GM19397 (cell line): ENCODE measurements around the gene MAPK9.

Source experiments
- ATAC-seq: cut with Tn5 transposase; IDR thresholded peaks from one replicate; pipeline ENCODE4 v1.9.1; 2021; ENCODE audit warnings: mild to moderate bottlenecking, moderate library complexity; ENCODE audit not compliant: unreplicated experiment

The MAPK9 gene

DNA sequence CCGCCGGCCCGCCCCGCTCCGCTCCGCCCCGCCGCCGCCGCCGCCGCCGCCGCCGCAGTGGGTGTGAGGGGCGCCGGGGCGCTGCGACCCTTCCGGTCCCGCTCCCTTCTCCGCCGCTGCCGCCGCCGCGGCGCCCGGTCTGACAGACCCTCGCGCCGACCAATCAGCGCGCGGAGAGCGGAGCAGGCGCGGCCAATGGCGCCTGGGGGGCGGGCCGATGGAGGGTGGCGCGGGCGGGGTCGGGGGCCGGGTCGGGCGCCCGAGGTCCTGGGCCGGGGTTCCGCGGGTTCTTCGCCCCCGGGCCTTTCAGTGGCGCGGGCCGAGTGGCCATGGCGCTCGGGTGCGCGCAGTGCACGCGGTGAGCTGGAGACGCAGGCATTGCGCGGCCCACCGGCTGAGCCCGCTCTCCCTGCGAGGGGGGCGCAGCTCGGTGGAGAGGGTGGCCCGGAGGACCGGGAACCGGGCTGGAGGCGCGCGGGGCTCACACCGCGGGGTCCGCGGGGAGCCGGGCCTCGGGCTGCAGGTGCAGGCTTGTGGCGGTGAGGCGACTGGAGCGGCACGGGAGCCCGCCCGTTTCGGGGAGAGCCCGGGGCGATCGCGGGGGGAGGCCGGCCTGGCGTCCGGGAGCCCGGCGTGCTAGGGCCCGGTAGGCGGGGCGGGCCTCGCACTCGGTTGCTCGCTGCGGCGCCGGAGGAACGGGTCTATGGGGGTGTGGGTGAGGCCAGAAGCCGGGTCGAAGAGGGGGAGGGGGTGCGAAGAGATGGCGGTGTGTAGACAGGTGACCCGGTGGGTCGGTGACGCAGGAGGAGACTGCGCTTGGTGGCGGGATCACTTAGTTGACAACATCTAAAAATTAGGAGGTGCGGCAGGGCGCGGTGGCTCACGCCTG lies at the start of gene MAPK9:
Gene MAPK9 (minus strand): TSS at position 141 of the 889 bp plus-strand sequence. CDS start 11,522 bp downstream, outside the sequence.
- ATAC-seq, result peak; percentile 87

DNA sequence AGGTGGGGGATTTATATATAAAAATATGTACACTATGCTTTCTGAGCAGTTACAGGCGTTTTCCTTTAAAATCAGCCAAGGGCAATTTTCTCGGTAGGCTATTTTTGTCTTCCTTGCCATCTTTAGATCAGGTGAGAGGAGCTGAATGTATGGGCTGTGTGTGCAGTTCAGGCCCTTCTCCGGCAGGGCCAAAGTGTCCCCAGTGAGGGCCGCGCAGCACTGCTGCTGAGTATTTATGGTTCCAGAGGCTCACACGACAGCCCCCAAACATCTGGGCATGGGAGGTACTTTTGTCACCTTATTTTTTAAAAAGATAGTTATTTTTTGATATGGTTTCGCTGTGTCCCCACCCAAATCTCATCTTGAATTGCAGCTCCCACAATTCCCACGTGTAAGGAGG lies 49.7 kb upstream of the MAPK9 start:
- no peak for ATAC-seq

DNA sequence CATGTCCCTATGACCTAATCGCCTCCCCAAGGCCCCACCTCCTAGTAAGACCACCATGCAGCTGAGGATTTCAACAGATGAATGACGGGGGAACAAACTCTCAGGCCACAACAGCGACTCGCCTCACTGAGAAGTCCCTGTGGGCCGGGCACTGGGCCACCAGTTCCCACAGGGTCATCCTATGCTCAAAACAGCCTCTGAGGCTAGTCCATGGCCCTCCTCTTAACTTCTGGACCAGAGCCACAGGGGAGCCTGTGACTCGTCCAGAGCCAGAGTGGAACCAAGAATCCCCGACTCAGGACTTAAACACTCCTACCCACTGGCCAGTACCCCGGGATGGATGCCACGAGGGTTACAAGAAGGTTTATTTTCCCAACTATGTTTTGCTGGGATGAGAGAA lies 49.0 kb upstream of the MAPK9 start:
- no peak for ATAC-seq

DNA sequence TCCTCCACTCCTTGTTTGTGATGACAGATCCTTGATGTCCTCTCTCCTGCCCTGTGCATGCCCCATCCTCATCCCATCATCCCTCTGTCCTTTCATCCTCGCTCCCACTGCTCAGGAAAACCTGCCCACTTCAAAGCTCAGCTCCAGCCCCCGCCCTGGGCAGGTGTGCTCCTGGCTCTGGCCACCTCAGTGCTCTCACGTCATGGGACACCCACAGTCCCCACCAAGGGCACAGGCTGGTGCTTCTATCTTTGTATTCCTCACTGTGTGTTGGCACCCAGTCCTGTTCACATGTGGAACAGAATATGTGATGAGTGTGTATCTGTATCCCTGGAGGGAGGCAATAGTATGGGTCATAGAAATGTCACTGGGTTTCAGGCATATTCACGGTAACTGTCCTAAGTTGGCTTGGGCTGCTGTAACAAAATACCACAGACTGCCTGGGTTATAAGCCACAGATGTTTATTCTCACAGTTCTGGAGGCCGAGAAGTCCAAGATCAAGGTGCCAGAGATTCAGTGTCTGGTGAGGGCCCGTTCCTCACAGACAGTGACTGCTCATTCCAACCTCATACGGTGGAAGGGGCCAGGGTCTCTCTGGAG lies 47.8 kb upstream of the MAPK9 start:
- no peak for ATAC-seq

DNA sequence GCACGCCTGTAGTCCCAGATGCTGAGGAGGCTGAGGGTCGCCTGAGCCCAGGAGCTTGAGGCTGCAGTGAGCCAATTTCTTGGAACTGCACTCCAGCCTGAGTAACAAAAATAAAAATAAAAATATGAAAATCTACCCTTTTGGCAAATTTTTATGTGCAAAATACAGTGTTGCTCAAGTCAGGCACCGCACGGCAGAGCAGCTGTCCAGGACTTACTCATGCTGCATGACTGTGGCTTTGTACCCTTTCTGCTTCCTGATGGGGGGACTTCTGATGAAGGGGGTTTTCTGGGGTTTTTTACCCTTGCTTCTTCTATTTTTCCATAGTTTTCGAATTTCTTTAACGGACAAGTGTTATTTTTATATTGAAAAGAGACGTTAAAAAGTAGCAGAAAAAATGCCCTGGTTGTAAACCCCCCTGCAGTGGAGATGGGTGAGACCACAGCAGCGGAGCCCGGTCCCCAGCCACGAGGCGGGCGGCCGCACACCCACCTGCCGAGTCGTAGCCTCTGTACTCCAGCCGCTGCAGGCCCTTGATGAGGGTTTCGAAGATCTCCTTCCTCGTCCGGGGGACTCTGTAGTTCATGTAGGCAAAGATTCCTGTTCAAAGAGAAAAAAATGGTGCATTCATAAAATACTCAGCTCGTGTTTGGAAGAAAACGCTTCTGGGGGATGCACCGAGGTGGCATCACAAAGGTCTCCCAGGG lies 46.3 kb upstream of the MAPK9 start:
- ATAC-seq, result no peak

DNA sequence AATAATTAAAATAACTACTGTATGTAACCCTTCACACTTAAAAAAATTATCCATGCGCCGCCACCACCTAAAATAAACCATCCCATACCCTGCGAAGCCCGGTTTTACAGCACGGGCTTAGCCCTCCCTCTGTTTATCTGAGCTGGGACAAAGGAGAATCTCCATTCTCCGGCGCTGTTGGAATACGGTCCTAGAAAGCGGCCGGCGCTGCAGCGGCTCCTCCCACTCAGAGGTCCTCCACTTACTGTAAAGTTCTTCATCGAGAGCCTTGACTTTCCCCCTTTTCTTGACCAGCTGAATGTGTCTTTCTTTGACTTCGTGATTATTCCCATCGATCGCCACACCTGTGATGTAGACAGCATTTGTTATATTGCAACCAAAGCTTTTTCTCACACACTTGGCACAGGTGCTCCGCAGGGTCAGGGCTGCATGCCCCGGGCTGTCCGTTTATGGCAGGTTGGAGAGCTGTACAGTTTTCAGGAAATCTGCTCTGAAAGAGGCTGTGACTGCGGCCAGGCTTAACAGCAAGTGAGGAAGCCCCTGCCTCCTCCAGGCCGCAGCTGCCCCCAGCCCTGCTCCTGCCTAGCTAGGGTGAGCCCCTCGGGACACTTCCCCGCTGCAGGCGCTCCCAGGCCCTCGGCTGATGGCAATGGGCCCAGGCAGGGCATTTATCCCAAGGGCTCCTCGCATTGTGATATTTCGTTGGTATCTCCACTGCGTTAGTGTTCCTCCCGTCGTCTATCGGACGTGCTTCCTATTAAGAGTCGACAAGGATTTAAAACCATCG lies 44.5 kb upstream of the MAPK9 start:
- no peak for ATAC-seq

DNA sequence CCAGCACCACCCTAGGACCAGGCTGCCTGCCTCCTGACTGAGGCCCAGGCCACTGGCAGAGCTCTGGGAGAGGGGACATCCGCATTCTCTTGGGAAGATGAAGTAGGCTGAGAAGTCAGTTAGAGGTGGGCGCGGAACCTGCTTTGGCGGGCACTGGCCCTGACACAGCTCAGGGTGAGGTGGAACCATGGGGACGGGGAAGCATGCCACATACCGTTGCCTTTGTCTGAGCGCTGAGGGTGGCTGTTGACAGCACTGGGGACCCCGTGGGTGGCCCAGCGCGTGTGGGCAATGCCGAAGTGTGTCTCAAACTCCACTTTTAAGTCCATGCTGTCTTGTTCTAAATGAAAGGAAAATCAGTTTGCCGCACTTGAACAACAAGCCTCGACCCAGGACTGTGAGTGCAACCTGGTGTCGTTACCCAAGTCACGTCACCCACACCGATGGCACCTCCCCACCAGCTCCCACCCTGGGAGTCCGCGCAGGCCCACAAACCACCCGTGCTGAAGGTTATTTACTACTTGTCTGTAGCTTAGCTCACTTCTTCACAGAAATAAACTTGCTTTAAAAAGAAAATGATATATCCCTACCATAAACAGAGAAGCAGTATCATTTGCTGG lies 43.8 kb upstream of the MAPK9 start:
- no peak for ATAC-seq

DNA sequence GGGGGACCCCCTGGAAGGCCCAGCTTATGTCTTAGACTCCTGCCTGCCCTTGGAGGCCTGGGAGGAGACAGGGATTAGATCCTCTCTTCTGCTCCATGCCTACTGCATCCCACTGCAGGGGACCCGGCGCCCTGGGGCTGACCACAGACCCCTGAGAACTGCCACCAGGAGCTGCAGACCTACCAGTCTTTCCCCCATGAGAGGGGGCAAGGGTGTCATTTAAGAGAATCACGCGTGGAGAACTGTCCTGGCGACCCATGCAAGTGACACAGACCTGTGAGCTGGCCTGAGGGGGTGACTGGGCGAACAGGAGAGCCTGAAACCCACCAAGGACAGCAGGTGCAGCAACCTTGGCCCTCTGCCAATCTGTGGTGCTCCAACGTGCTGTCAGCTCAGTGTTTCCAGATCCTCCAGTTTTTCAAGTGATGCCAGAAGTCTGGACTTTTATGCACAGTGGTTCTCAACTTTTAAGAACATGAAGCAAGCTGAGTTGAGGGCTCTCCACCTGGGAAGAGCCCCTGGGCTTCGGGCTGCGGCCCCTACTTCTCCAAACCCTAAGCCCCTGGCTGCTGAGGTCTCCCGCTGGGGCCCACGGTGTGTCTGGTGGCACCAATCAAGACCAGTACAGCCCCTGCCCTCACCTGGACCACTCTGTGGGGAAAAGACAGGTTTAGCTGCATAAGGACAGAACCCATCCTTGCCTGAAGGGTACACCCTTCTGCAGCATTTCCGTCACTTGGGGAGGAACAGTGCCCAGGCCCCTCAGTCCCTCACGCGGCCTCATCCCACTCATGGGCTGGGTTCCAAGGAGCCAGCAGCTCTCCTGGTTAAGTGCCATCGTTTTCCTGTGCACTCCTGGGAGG lies 43.1 kb upstream of the MAPK9 start:
- ATAC-seq, result no peak

DNA sequence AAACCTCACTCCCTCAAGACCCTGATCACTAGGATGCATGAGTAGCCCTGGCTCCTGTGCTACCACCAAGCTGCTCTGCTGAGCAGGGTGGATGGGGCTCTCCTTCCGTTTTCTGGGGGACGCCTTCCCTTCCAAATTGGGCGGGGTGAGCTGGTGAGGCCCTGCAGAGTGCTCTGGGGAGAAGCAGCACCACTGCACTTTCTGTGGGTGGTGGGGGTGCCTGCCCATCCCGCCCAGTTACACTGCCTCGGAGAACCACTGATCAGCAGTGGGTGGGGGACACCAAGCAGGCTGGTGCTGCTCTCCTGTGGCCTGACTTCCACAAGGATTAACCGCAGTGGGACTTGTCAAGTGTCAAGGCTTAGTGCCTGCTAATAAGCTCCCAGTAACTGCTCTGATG lies 42.3 kb upstream of the MAPK9 start:
- no peak for ATAC-seq

DNA sequence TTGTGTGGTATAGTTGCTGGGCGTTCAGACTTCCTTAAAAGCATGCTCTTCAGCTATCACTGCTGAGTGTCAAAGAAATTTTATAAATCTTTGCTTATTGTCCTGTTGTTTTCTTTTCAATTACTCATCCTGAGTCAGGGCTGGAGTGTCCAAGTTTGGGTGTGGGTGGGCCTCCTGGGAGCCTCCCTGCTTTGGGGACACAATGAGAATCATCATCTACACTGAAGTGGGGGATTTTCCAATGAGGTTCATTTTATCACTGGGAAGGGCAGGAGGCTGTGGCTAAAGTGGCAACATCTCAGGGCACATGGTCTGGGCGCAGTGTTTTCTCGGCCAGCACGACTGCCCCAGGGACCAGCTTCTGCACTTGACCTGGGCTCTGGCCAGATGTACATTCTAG lies 41.8 kb upstream of the MAPK9 start:
- no peak for ATAC-seq

DNA sequence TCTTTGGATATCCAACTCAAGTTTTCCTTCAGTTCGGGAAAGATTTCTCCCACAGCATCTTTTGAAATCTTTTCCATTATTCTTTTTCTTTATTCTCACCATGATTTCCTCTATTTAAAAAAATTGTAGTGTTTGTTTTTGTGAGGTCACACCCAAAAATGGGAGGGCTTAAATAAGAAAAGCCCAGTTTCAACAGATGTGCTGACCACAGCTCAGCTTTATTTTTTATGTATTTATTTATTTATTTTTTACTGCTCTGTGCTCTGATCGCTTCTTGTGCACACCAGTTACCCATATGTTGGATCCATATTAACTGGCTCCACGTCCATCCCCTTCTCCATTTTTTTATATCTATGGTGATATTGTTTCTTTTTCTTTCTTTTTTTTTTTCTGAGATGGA lies 41.0 kb upstream of the MAPK9 start:
- no peak for ATAC-seq

DNA sequence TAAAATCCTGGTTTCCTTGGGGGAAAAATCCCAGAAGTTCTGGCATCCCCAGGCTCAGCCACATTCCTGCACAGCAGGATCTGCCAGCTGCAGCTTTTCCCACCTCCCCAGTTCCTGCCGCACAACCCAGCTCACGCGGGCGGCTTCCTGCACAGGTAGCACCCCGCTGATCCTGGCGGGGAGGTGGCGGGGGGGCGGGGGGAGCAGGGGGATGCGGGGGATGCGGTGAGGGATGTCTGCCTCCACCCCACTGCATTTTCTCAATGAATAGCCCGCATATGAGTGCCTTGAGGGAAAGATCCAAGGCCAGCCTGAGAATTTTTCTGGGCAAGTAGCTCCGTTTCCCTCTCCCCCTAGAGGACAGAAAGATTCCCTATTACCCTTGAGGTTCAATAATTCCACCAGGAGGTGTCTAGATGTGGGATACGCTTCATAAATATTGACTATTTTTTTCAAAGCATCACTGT lies 40.2 kb upstream of the MAPK9 start:
- ATAC-seq, result no peak

DNA sequence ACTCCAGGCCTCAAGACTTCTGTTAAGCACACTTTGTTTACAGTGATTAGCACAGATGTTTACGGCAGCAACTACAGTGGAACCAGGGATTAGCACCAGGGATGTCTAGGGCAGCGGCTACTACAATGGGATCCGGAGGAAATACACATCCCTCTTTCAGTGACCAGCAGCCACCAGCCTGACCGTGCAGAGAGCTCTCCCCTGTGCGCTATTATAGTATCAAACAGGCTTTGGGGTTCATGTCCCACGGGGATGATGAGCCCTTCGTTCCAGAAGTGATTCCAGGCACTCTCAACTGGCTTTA lies 39.7 kb upstream of the MAPK9 start:
- ATAC-seq, result no peak

DNA sequence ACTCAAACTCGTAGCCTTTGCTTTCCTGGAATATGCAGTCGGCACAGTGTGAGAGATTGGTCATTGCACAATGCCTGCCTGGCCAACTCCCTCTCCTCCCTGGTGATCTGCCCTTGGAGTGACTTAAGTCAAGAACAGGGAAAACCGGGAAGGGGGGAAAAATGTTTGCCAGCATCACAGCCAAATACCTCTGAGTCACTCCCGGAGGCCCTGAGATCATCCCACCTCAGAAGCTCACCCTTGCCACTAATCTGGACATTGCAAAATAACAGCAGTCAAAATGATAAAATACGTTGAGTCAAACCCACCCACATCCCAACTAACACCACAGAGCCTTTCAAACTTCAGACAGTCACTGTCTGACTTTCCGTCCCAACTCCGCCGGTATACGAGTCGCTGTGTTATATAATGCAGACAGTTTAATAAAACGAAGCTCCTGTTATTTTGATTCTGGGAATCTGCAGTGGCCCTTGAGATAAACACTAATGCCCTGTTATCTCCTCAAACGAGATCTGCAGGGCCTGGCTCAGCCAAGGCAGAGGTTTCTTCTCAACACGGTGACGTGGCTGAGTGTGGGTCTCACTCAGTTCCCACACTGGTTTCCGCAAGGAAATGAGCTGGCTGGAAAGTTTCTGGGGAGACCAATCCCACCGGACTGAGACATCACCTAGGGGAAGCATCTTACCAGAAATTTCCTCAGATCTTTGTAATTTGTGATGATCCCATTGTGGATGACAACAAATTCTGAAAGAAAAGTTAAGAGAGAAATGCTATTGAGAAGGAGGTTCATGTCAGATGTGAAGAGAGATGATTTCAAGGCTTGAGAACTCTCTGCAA lies 39.1 kb upstream of the MAPK9 start:
- ATAC-seq, result no peak

DNA sequence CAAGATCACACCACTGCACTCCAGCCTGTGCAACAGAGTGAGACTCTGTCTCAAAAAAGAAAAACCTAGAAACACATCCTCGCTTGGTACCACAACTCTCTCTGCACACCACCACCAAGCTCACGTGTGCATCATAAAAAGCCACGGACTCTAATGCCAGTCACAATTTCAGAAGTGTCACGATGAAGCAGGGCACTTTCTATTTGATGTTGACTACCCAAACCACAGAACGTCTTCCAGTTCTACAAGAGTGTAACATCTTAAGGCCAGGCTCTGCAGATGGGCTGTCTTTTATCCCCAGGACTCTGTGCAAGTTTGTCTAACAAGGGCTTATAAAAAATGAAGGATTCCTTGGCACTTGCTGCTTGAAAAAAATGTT lies 38.4 kb upstream of the MAPK9 start:
- no peak for ATAC-seq

DNA sequence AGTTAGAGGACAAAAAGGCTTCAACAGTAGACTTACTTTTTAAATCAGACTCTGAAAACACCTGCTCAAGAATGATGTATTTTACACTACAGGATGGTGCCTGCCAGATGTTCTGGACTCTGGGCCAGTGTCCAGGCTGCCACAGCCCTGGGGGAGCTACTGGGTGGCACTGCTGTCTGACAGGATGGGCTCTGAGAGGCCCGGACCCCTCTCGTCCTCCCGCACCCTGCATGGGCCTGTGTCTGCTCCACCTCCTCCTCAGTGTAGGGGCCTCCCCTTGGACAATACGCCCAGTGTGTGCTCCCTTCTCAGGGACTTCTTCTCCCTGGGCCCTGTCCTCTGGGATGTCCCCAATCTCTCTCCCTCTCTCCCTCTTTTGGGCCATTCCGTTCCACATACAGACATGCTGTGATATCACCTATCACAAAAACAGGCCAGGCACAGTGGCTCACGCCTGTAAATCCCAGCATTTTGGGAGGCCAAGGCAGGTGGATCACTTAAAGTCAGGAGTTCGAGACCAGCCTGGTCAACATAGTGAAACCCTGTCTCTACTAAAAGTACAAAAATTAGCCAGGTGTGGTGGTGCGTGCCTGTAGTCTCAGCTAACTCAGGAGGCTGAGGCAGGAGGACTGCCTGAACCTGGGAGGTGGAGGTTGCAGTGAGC lies 37.9 kb upstream of the MAPK9 start:
- no peak for ATAC-seq

DNA sequence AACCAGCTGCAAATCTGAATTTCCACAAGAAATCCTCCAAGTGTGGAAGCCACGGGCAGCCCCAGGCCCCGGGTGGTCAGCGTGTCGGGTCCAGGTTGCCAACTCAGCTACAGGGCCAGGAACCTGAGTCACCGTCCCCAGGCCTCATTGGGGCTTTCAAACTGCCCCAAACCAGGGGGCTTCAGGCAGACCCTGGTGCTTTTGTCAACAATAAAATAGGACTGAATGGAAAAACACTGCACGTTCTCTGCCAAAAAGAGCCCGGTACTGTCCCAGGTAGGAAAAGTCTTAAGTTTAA lies 37.2 kb upstream of the MAPK9 start:
- ATAC-seq, result no peak

DNA sequence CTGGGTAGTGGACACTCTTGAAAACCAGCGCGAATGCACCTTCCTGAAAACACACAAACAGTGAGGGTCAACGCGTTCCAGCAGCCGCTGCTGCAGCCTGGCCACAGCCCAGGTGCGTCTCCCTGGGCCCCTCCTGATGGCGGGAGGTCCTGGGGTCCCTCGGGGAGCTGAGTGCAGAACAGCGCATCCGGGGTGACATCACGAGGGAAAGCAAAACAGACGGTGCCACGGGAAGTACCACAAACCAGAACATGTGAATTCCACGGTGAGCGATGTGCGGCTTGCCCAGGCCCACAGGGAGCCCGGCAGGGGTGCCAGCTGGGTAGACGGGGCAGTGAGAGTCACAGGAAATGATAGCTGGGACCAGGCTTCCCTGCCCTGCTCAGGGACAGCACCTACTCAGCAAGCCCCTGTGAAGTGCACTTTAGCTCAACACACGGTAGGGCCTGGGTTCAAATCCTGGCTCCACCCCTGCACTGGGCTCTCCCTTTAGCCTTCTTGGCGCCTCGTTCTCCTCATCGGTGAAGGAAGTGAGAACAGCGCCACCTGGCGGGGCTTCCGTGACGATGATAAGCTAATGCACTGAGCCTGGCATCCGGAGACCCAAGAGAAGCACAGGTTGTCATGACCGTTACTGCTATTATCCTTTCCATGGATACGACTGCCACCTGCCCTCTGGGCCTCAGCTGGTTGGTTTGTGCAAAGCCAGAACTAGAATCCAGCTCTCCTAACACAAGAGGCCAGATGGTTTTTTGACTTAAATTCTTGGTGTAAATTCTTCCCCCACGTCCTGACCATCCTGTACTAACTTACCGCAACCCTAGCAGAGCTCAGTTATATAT lies 36.6 kb upstream of the MAPK9 start:
- no peak for ATAC-seq
